RWPE2 (cell line): ENCODE results near the gene ENTHD1.

Source experiments
- ATAC-seq: fragments of 200-7000 bp; cut with Tn5 transposase; 3 replicates; pipeline ENCODE4 v1.9.1; 2021; ENCODE audit warnings: low read depth
- DNase-seq: peaks from one replicate; pipeline ENCODE4 v3.0.0-alpha.2; 2020; ENCODE audit warnings: low spot score
- H3K27ac ChIP-seq: fragments of 450-650 bp; 2 replicates; pipeline ENCODE4 v1.5.1; 2017; ENCODE audit warnings: mild to moderate bottlenecking; ENCODE audit not compliant: poor library complexity, severe bottlenecking
- H3K27me3 ChIP-seq: fragments of 250-450 bp; sonication (Bioruptor Pico); 2 replicates; pipeline ENCODE4 v1.5.1; 2021; ENCODE audit warnings: mild to moderate bottlenecking, moderate library complexity; ENCODE audit not compliant: insufficient read depth, poor library complexity, severe bottlenecking
- H3K36me3 ChIP-seq: fragments of 250-450 bp; sonication (Bioruptor Pico); 2 replicates; pipeline ENCODE4 v1.5.1; 2020; ENCODE audit warnings: low read depth, mild to moderate bottlenecking, moderate library complexity
- H3K4me1 ChIP-seq: fragments of 250-450 bp; sonication (Bioruptor Pico); 2 replicates; pipeline ENCODE4 v1.5.1; 2021; ENCODE audit warnings: mild to moderate bottlenecking, moderate library complexity; ENCODE audit not compliant: insufficient read depth, poor library complexity, severe bottlenecking
- H3K4me3 ChIP-seq: fragments of 250-450 bp; sonication (Bioruptor Pico); 2 replicates; pipeline ENCODE4 v1.5.1; 2021; ENCODE audit warnings: mild to moderate bottlenecking, moderate library complexity; ENCODE audit not compliant: severe bottlenecking
- H3K9me3 ChIP-seq: fragments of 250-450 bp; sonication (Bioruptor Pico); 2 replicates; pipeline ENCODE4 v1.5.1; 2021; ENCODE audit warnings: mild to moderate bottlenecking, moderate library complexity; ENCODE audit not compliant: severe bottlenecking
- TF ChIP-seq, protein P1 (sequence below): fragments of 450-650 bp; IDR thresholded peaks from one replicate; pipeline ENCODE4 v1.5.1; 2017; ENCODE audit warnings: mild to moderate bottlenecking, moderate library complexity; ENCODE audit not compliant: poor library complexity, severe bottlenecking

ENTHD1 gene

DNA sequence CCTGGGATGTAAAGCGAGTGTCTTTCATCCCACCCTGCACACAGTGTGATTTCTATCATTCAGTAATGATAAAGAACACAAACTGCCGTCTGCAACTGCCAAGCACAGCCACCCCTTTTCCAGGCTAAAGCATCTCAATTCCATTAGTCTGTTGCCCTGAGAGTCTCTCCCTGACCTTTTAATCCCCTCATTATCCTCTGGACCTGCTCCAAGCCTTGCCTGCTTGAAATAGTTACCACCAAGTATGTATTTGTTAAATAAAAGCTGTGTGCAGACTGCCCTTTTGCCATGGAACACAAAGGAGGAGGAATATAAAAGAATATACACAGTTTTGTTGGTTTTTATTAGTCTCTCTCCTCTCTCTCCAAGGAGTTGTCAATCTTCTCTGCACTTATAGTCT lies 20.3 kb upstream of the ENTHD1 start:
- H3K4me3 ChIP-seq = no peak overlapping the region
- no peaks in the 10 kb centered on the region for H3K4me1 ChIP-seq
- H3K27ac ChIP-seq = no peak overlapping the region
- TF ChIP-seq, protein P1, sequence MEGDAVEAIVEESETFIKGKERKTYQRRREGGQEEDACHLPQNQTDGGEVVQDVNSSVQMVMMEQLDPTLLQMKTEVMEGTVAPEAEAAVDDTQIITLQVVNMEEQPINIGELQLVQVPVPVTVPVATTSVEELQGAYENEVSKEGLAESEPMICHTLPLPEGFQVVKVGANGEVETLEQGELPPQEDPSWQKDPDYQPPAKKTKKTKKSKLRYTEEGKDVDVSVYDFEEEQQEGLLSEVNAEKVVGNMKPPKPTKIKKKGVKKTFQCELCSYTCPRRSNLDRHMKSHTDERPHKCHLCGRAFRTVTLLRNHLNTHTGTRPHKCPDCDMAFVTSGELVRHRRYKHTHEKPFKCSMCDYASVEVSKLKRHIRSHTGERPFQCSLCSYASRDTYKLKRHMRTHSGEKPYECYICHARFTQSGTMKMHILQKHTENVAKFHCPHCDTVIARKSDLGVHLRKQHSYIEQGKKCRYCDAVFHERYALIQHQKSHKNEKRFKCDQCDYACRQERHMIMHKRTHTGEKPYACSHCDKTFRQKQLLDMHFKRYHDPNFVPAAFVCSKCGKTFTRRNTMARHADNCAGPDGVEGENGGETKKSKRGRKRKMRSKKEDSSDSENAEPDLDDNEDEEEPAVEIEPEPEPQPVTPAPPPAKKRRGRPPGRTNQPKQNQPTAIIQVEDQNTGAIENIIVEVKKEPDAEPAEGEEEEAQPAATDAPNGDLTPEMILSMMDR = no peak
- ATAC-seq = no peak
- DNase-seq = no peak
- H3K27me3 ChIP-seq = peaks cover 23% of the 10 kb centered on the region
- no peaks in the 10 kb centered on the region for H3K9me3 ChIP-seq
- H3K36me3 ChIP-seq = no peaks in the 10 kb centered on the region

DNA sequence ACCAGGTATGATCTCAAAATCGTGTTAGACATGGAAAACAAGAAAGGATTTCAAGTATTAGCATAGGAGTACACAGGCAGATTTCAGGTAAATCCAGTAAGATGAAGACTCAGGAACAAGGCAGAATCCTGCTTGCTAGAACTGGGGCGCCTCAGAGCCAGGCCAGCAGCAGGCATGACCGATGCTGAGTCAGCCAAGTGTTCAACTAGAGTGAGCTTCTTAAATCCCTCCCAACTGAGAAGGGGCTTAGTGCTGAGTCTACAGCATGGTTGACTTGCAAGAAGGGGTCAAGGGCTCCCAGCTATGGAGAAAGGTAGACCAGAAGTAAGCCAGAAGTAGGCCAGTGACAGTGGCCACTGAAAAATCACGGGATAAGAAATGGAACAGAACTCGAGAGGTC lies 19.8 kb upstream of the ENTHD1 start:
- H3K27me3 ChIP-seq = peaks cover 21% of the 10 kb centered on the region
- H3K4me3 ChIP-seq = no peak overlapping the region
- ATAC-seq (no peak), DNase-seq (no peak)
- TF ChIP-seq, protein P1 = no peak
- H3K27ac ChIP-seq = no peak overlapping the region
- no peaks in the 10 kb centered on the region for H3K4me1 ChIP-seq
- H3K9me3 ChIP-seq = no peaks in the 10 kb centered on the region
- H3K36me3 ChIP-seq = no peaks in the 10 kb centered on the region

DNA sequence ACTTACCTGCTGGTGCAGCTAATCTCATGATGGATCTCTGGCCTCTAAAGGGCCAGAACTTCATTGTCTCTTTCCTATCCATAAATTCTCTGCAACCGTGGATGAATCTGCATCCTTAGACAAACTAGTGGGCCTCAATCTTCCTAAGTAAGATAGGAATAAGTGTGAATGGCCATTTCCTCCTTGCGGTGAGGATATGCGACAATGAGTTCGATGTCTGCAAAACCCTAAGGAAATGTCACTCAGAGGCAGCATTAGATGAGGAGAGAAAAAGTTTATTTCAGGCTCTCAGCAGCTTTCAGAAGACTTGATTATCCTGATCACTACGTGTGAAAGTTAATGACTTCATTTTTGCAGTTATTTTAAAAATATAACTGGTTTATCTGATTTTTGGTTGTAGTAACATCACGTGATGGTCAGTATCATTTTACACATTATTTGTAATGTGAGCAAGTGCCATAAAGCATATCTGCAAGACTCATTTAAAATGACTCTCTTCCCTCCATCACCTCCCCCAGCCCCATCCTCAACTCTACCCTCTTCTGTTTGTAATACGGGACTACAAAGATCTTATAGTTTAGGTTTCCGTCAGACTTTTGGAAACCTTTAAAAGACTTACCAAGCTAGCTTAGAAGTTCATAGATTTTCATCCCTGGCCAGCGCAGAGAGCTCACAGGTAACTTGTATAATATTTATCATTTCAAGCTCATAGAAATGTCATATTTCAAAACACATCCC lies 17.5 kb upstream of the ENTHD1 start:
- H3K9me3 ChIP-seq = no peaks in the 10 kb centered on the region
- DNase-seq (no peak), ATAC-seq (no peak)
- TF ChIP-seq, protein P1 = no peak
- no peak overlapping the region for H3K4me3 ChIP-seq
- no peak overlapping the region for H3K27ac ChIP-seq
- no peaks in the 10 kb centered on the region for H3K36me3 ChIP-seq
- no peaks in the 10 kb centered on the region for H3K4me1 ChIP-seq
- H3K27me3 ChIP-seq = peaks cover 9% of the 10 kb centered on the region

DNA sequence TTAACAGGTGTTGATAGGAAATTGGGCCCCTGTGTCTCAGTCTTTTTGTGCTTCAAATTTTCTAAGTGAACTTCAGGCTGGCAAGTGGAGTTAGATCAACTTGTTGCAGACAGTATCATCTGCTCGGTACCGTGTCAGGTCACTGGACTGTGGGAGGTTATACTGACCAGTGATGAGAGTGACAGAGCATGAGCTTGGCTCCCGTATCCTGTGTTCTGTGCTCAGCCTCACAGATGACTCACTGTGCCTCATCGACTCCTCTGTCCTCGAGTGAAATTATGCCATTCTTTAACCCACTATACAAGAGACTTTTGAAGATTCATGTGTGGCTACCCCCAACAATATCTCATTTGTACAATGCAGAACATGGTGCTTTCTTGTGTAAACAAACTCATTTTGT lies 15.2 kb upstream of the ENTHD1 start:
- ATAC-seq = peak; percentile 58; the same call in 1 of the 3 replicates
- peaks cover 9% of the 10 kb centered on the region for H3K27me3 ChIP-seq
- H3K9me3 ChIP-seq = no peaks in the 10 kb centered on the region
- H3K4me1 ChIP-seq = no peaks in the 10 kb centered on the region
- H3K36me3 ChIP-seq = no peaks in the 10 kb centered on the region
- no peak overlapping the region for H3K4me3 ChIP-seq
- no peak overlapping the region for H3K27ac ChIP-seq
- TF ChIP-seq, protein P1 = no peak
- no peak for DNase-seq

DNA sequence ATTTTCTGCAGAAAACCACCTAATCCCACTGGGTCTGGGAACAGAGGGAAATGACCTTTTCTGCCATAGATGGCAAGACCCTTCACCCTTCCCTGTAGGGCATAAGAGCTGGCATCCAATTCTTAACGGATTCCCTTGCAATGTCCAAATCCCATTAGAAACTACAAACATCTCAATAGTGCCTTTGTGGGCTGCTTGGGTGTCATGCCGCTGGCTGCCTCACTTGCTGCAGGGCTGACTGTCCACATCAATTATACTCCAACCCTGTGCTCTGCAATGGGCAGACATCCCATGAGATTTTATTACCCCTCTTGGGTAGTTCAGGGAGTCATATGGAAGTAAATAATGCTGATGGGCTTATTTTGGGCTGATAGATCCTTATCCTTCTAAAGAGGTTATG lies 14.6 kb upstream of the ENTHD1 start:
- Histone ChIP-seq H3K27me3 (peaks cover 9% of the 10 kb centered on the region), H3K27ac (no peak overlapping the region), H3K4me1 (no peaks in the 10 kb centered on the region), H3K9me3 (no peaks in the 10 kb centered on the region), H3K4me3 (no peak overlapping the region), H3K36me3 (no peaks in the 10 kb centered on the region)
- no peak for ATAC-seq
- no peak for DNase-seq
- TF ChIP-seq, protein P1 = no peak
